Esophagus squamous epithelium (tissue), 5 donors: ENCODE measurements around the gene INPP5E. TPM values are rescaled to one million over a fixed set of nuclear protein-coding genes. Genes with fewer than 3 reads are reported as not detected.
"Not testable (repeated sequence)": the region's sequence is repeated elsewhere in the genome, so short reads cannot be mapped to it uniquely, and the experiment has no call there.

ENCODE experiments used
- DNase-seq: peaks from one replicate; lab custom pipeline; 2025; lab: John Stamatoyannopoulos, UW
- H3K27ac ChIP-seq, 4 donors: fragments of 200-600 bp; sonication (generic); one replicate each; pipeline ENCODE4 v1.5.1; 2016 to 2019; ENCODE audit warnings: mild to moderate bottlenecking in 1 of 4
- H3K27me3 ChIP-seq, 4 donors: fragments of 200-600 bp; sonication (generic); 1 replicate in 3 of 4; 2 replicates in 1 of 4; pipeline versions ENCODE4 v1.5.1 to v1.6.0; 2017 to 2021; ENCODE audit warnings: antibody characterized with exemption in 1 of 4
- H3K36me3 ChIP-seq, 3 donors: fragments of 200-600 bp; sonication (generic); one replicate each; pipeline ENCODE4 v1.5.1; 2016 to 2019
- H3K4me1 ChIP-seq, 3 donors: fragments of 200-600 bp; sonication (generic); one replicate each; pipeline ENCODE4 v1.5.1; 2017 to 2019
- H3K4me3 ChIP-seq, 4 donors: fragments of 200-600 bp; sonication (generic); 1 replicate in 3 of 4; 2 replicates in 1 of 4; pipeline ENCODE4 v1.5.1; 2016 to 2019; ENCODE audit warnings: mild to moderate bottlenecking in 2 of 4, moderate library complexity in 1 of 4
- H3K9me3 ChIP-seq, 3 donors: fragments of 200-600 bp; sonication (generic); one replicate each; pipeline ENCODE4 v1.5.1; 2016 to 2019
- CTCF ChIP-seq, 6 experiments: fragments of 450-650 bp in 4 of 6; fragments of 200-600 bp in 2 of 6; sonication (generic) in 2 of 6; IDR thresholded peaks; one replicate each; pipeline ENCODE4 v1.5.1; 2016 to 2019; ENCODE audit warnings: antibody characterized with exemption in 6 of 6, mild to moderate bottlenecking in 4 of 6, moderate library complexity in 4 of 6
- POLR2A ChIP-seq, 4 donors: fragments of 450-650 bp; IDR thresholded peaks; one replicate each; pipeline ENCODE4 v1.6.1; 2017; ENCODE audit warnings: antibody characterized with exemption in 4 of 4, mild to moderate bottlenecking in 4 of 4, moderate library complexity in 3 of 4
- WGBS, 2 donors: methylation state at CpG; one replicate each; pipeline ENCODE4 v1.1.5; 2018; 5-methylcytosine and 5-hydroxymethylcytosine counted together
- intact Hi-C: fragments of 100-400 bp; cut with DNase I; formaldehyde crosslinking; loops from one replicate; pipeline ENCODE4 v1.15.0; 2022
- total RNA-seq, 4 donors: library from RNA; depleted of rRNA; stranded (reverse); fragments of >200 nt; gene quantifications; one replicate each; pipeline ENCODE4 v1.1.0, GENCODE V29; 2016
- donor health status: DM: yes; HTN: yes; CAD: no.

INPP5E gene
- total RNA-seq, 4 donors from 2014 or later: 6.2 to 7.8 (median 7.5) TPM

GRCh38 chr9:136409557-136410455 lies 29.8 kb downstream of the INPP5E start:
- peak overlapping the region; percentile 72 to 92 (median 88) for H3K27ac ChIP-seq
- peak overlapping the region; percentile 74 to 100 (median 88) for H3K4me3 ChIP-seq
- intact Hi-C loops: no loop called here
- peaks cover 24 to 53% (median 28%) of the 10 kb centered on the region in 3 donors for H3K4me1 ChIP-seq
- TF ChIP-seq POLR2A (IDR thresholded peaks at IDR 0.05) (no peak), CTCF (IDR thresholded peaks at IDR 0.05) (no peak)
- no peaks in the 10 kb centered on the region for H3K27me3 ChIP-seq
- peaks cover 20 to 63% (median 26%) of the 10 kb centered on the region in 3 donors for H3K36me3 ChIP-seq
- no peaks in the 10 kb centered on the region for H3K9me3 ChIP-seq
- DNase-seq: no peak
- 3 to 18% methylated on average over 7 to 14 of the region's 71 CpGs for WGBS, 2 donors

GRCh38 chr9:136407911-136408310 lies 31.7 kb downstream of the INPP5E start:
- WGBS, 2 donors: 88% methylated on average over 5 of the region's 7 CpGs
- no peak overlapping the region for H3K4me3 ChIP-seq
- H3K27ac ChIP-seq: no peak overlapping the region
- H3K27me3 ChIP-seq: no peaks in the 10 kb centered on the region
- DNase-seq: no peak
- H3K36me3 ChIP-seq: peaks cover 9 to 63% (median 15%) of the 10 kb centered on the region in 3 donors
- intact Hi-C loops: no loop called here
- TF ChIP-seq POLR2A (IDR thresholded peaks at IDR 0.05): no peak
- TF ChIP-seq CTCF (IDR thresholded peaks at IDR 0.05): no peak
- H3K9me3 ChIP-seq: no peaks in the 10 kb centered on the region
- H3K4me1 ChIP-seq: peaks cover 27 to 63% (median 28%) of the 10 kb centered on the region in 3 donors

GRCh38 chr9:136407061-136407460 lies 32.6 kb downstream of the INPP5E start:
- intact Hi-C loops, H3K9me3 ChIP-seq, H3K27ac ChIP-seq, H3K27me3 ChIP-seq, H3K4me3 ChIP-seq, DNase-seq: not testable (repeated sequence)
- Histone ChIP-seq H3K36me3 (peaks cover 9 to 61% (median 15%) of the 10 kb centered on the region in 3 donors), H3K4me1 (peaks cover 27 to 58% (median 28%) of the 10 kb centered on the region in 3 donors)
- 94 to 99% methylated on average over 18 to 27 of the region's 28 CpGs for WGBS, 2 donors

GRCh38 chr9:136405904-136406303 lies 33.7 kb downstream of the INPP5E start:
- H3K9me3 ChIP-seq, H3K4me3 ChIP-seq, H3K27me3 ChIP-seq, DNase-seq, H3K27ac ChIP-seq, intact Hi-C loops: not testable (repeated sequence)
- WGBS, 2 donors: 79 to 91% methylated on average over 4 to 9 of the region's 10 CpGs
- Histone ChIP-seq H3K36me3 (peaks cover 9 to 66% (median 15%) of the 10 kb centered on the region in 3 donors), H3K4me1 (peaks cover 15 to 46% (median 17%) of the 10 kb centered on the region in 3 donors)

- TF ChIP-seq POLR2A (IDR thresholded peaks at IDR 0.05) (no peak), CTCF (IDR thresholded peaks at IDR 0.05) (no peak)
- Histone ChIP-seq H3K27ac (no peak overlapping the region), H3K4me1 (peaks cover 17 to 50% (median 20%) of the 10 kb centered on the region in 3 donors), H3K36me3 (peaks cover 9 to 66% (median 15%) of the 10 kb centered on the region in 3 donors), H3K9me3 (no peaks in the 10 kb centered on the region), H3K4me3 (no peak overlapping the region), H3K27me3 (no peaks in the 10 kb centered on the region)
- intact Hi-C loops: no loop called here
- 37 to 65% methylated on average over 6 of the region's 7 CpGs for WGBS, 2 donors
- DNase-seq: no peak
Measured at GRCh38 chr9:136405481-136405880, 34.2 kb downstream of the INPP5E start.

GRCh38 chr9:136404801-136405136 lies 34.9 kb downstream of the INPP5E start:
- Histone ChIP-seq H3K9me3 (no peaks in the 10 kb centered on the region), H3K36me3 (peaks cover 9 to 66% (median 15%) of the 10 kb centered on the region in 3 donors), H3K27ac (peak overlapping the region in 1 of 4 donors; percentile 22), H3K4me3 (no peak overlapping the region), H3K4me1 (peaks cover 19 to 51% (median 21%) of the 10 kb centered on the region in 3 donors), H3K27me3 (no peaks in the 10 kb centered on the region)
- TF ChIP-seq CTCF (IDR thresholded peaks at IDR 0.05) (no peak), POLR2A (IDR thresholded peaks at IDR 0.05) (no peak)
- DNase-seq: no peak
- intact Hi-C loops: no loop called here
- 53 to 58% methylated on average over 7 of the region's 14 CpGs for whole genome bisulfite sequencing, 2 donors
